Measurements from ENCODE around the gene TMOD1.

DNA sequence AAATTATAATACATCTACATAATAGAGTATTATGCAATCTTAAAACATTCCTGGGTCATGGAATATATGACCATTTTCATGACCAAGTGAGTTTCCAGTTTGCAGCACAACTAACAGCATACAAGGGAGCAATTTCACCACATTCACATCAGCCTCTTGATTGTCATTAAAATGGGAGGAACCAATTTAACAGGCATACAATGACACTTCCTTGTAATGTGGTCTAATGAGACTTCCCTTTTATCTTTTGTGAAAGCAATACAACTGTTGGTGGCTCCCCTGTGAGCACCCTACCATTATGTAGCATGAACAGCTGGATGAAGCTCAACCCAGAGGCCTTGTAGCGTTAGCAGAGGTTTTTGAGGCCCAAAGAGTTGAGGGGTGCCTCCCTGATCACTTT lies 13.6 kb upstream of the TMOD1 start:
- no peak for TF ChIP-seq TOX (CRISPR knock-in tag; IDR thresholded peaks at IDR 0.05; ENCODE audit: borderline replicate concordance)
- TF ChIP-seq, protein P1, sequence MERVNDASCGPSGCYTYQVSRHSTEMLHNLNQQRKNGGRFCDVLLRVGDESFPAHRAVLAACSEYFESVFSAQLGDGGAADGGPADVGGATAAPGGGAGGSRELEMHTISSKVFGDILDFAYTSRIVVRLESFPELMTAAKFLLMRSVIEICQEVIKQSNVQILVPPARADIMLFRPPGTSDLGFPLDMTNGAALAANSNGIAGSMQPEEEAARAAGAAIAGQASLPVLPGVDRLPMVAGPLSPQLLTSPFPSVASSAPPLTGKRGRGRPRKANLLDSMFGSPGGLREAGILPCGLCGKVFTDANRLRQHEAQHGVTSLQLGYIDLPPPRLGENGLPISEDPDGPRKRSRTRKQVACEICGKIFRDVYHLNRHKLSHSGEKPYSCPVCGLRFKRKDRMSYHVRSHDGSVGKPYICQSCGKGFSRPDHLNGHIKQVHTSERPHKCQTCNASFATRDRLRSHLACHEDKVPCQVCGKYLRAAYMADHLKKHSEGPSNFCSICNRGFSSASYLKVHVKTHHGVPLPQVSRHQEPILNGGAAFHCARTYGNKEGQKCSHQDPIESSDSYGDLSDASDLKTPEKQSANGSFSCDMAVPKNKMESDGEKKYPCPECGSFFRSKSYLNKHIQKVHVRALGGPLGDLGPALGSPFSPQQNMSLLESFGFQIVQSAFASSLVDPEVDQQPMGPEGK (CRISPR knock-in tag; IDR thresholded peaks at IDR 0.05; ENCODE audit: borderline replicate concordance), result no peak
- TF ChIP-seq ZFP3 (CRISPR knock-in tag; IDR thresholded peaks at IDR 0.05), result no peak

Measured in SK-N-SH treated with all-trans-retinoic acid at 6 μM for 48 hours (cell line).